Hippocampal formation (tissue), 2 donors: Measurements from ENCODE around the gene QPRT.
"Not testable (repeated sequence)": the region's sequence is repeated elsewhere in the genome, so short reads cannot be mapped to it uniquely, and the experiment has no call there.

Experiments
- DNase-seq, 2 donors: peaks; one replicate each; lab custom pipeline; 2025; lab: John Stamatoyannopoulos, UW

The QPRT gene

GRCh38 chr16:29746518-29746917, 67.5 kb downstream of the QPRT start:
- not testable (repeated sequence) for DNase-seq
